H9 (cell line): ENCODE data around the gene RPLP1. TPM values are rescaled to one million over a fixed set of nuclear protein-coding genes. Genes with fewer than 3 reads are reported as not detected.

Experiments
- DNase-seq: peaks from one replicate; pipeline ENCODE4 v3.0.0-alpha.2; 2017
- H2AFZ ChIP-seq: one replicate; pipeline ENCODE4 v1.6.1; 2013; ENCODE audit warnings: mild to moderate bottlenecking, low read length, control low read depth, moderate library complexity
- H2AK5ac ChIP-seq: 2 replicates; pipeline ENCODE4 v1.6.1; 2013; ENCODE audit warnings: low read length, control low read depth, mixed read lengths; ENCODE audit not compliant: insufficient read length
- H2BK120ac ChIP-seq: one replicate; pipeline ENCODE4 v1.6.1; 2013; ENCODE audit warnings: low read depth, mild to moderate bottlenecking, low read length, control low read depth, inconsistent platforms; ENCODE audit not compliant: poor library complexity, severe bottlenecking
- H2BK12ac ChIP-seq: 2 replicates; pipeline ENCODE4 v1.6.1; 2013; ENCODE audit warnings: low read length, control low read depth, mixed read lengths, low read depth; ENCODE audit not compliant: insufficient read length
- H2BK15ac ChIP-seq: 2 replicates; pipeline ENCODE4 v1.6.1; 2013; ENCODE audit warnings: low read depth, low read length, control low read depth
- H2BK20ac ChIP-seq: one replicate; pipeline ENCODE4 v1.6.1; 2013; ENCODE audit warnings: low read depth, mild to moderate bottlenecking, low read length, control low read depth, inconsistent platforms; ENCODE audit not compliant: poor library complexity, severe bottlenecking
- H2BK5ac ChIP-seq: 2 replicates; pipeline ENCODE4 v1.6.1; 2013; ENCODE audit warnings: low read length, control low read depth, mixed read lengths; ENCODE audit not compliant: insufficient read length
- H3K14ac ChIP-seq: 2 replicates; pipeline ENCODE4 v1.6.1; 2013; ENCODE audit warnings: low read length, control low read depth; ENCODE audit not compliant: insufficient read depth
- H3K18ac ChIP-seq: 2 replicates; pipeline ENCODE4 v1.6.1; 2013; ENCODE audit warnings: low read depth, mild to moderate bottlenecking, mixed read lengths, low read length, control low read depth; ENCODE audit not compliant: insufficient read length
- H3K23ac ChIP-seq: 2 replicates; pipeline ENCODE4 v1.6.1; 2013; ENCODE audit warnings: low read length, control low read depth, mixed read lengths, low read depth; ENCODE audit not compliant: insufficient read length
- H3K23me2 ChIP-seq: 2 replicates; pipeline ENCODE4 v1.6.1; 2013; ENCODE audit warnings: low read depth, mild to moderate bottlenecking, mixed read lengths, low read length, control low read depth; ENCODE audit not compliant: insufficient read length, poor library complexity, severe bottlenecking
- H3K27ac ChIP-seq: 2 replicates; pipeline ENCODE4 v1.5.1; 2013; ENCODE audit warnings: low read length, control low read depth, mixed read lengths, low read depth; ENCODE audit not compliant: insufficient read length
- H3K27me3 ChIP-seq: 2 replicates; pipeline ENCODE4 v1.6.1; 2013; ENCODE audit warnings: low read length, control low read depth, inconsistent platforms; ENCODE audit not compliant: insufficient read depth
- H3K4ac ChIP-seq: 2 replicates; pipeline ENCODE4 v1.6.1; 2013; ENCODE audit warnings: low read depth, mild to moderate bottlenecking, control low read depth, inconsistent platforms, low read length, moderate library complexity
- H3K4me1 ChIP-seq: 2 replicates; pipeline ENCODE4 v1.6.1; 2013; ENCODE audit warnings: low read length, control low read depth, inconsistent platforms; ENCODE audit not compliant: insufficient read depth
- H3K4me2 ChIP-seq: 2 replicates; pipeline ENCODE4 v1.6.1; 2013; ENCODE audit warnings: low read length, control low read depth, mixed read lengths; ENCODE audit not compliant: insufficient read length, insufficient read depth
- H3K56ac ChIP-seq: 2 replicates; pipeline ENCODE4 v1.6.1; 2013; ENCODE audit warnings: low read depth, mild to moderate bottlenecking, mixed read lengths, low read length, control low read depth; ENCODE audit not compliant: insufficient read length
- H3K79me1 ChIP-seq: 2 replicates; pipeline ENCODE4 v1.6.1; 2013; ENCODE audit warnings: low read depth, mild to moderate bottlenecking, moderate library complexity, low read length, control low read depth, inconsistent platforms; ENCODE audit not compliant: insufficient read depth, poor library complexity, severe bottlenecking
- H3K79me2 ChIP-seq: 2 replicates; pipeline ENCODE4 v1.6.1; 2013; ENCODE audit warnings: low read length, control low read depth, inconsistent platforms; ENCODE audit not compliant: insufficient read depth
- H3K9ac ChIP-seq: 2 replicates; pipeline ENCODE4 v1.6.1; 2013; ENCODE audit warnings: low read length, control low read depth, mixed read lengths; ENCODE audit not compliant: insufficient read length; ENCODE audit errors: extremely low read depth
- H3K9me3 ChIP-seq: one replicate; pipeline ENCODE4 v1.6.1; 2013; ENCODE audit warnings: low read depth, low read length, inconsistent platforms; ENCODE audit not compliant: control insufficient read depth
- H3T11ph ChIP-seq: one replicate; pipeline ENCODE4 v1.6.1; 2013; ENCODE audit warnings: mild to moderate bottlenecking, low read length, control low read depth, inconsistent platforms
- H4K20me1 ChIP-seq: one replicate; pipeline ENCODE4 v1.6.1; 2013; ENCODE audit not compliant: control insufficient read depth, insufficient read length, insufficient read depth
- H4K5ac ChIP-seq: 2 replicates; pipeline ENCODE4 v1.6.1; 2013; ENCODE audit warnings: low read depth, mild to moderate bottlenecking, mixed read lengths, low read length, control low read depth; ENCODE audit not compliant: insufficient read length
- H4K8ac ChIP-seq: replicated peaks from 2 replicates; pipeline ENCODE4 v1.6.1; 2013; ENCODE audit warnings: low read length, control low read depth, mixed read lengths, low read depth; ENCODE audit not compliant: insufficient read length
- H4K91ac ChIP-seq: 2 replicates; pipeline ENCODE4 v1.6.1; 2013; ENCODE audit warnings: low read depth, mild to moderate bottlenecking, moderate library complexity, mixed read lengths, low read length, control low read depth; ENCODE audit not compliant: insufficient read length
- H3K27ac Mint-ChIP-seq, 3 experiments: 2 replicates in 2 of 3; 3 replicates in 1 of 3; pipeline ENCODE4 v1.8.0; 2020 to 2021; ENCODE audit warnings: mixed read lengths in 3 of 3, mild to moderate bottlenecking in 1 of 3, moderate library complexity in 1 of 3
- H3K27me3 Mint-ChIP-seq: 2 replicates; pipeline ENCODE4 v1.8.0; 2021; ENCODE audit warnings: low read depth, mild to moderate bottlenecking, moderate library complexity, mixed read lengths
- H3K36me3 Mint-ChIP-seq, 3 experiments: 2 replicates in 2 of 3; 3 replicates in 1 of 3; pipeline ENCODE4 v1.8.0; 2020 to 2021; ENCODE audit warnings: low read depth in 3 of 3, mixed read lengths in 3 of 3; ENCODE audit not compliant: insufficient read depth in 1 of 3
- H3K4me1 Mint-ChIP-seq, 2 experiments: 2 replicates each; pipeline ENCODE4 v1.8.0; 2020; ENCODE audit warnings: mixed read lengths in 2 of 2
- H3K4me3 Mint-ChIP-seq, 2 experiments: 2 replicates in 1 of 2; 3 replicates in 1 of 2; pipeline ENCODE4 v1.8.0; 2020 to 2021; ENCODE audit warnings: mild to moderate bottlenecking in 2 of 2, mixed read lengths in 2 of 2, moderate library complexity in 1 of 2
- H3K9me3 Mint-ChIP-seq, 2 experiments: 2 replicates in 1 of 2; 3 replicates in 1 of 2; pipeline ENCODE4 v1.8.0; 2020; ENCODE audit warnings: mild to moderate bottlenecking in 2 of 2, mixed read lengths in 2 of 2, moderate library complexity in 1 of 2
- CTCF ChIP-seq: fragments of 200-600 bp; sonication (generic); conservative IDR thresholded peaks from 3 replicates; pipeline ENCODE4 v1.8.0; 2021; ENCODE audit warnings: antibody characterized with exemption, mild to moderate bottlenecking
- WGBS: extraction: QIAGEN DNeasy Blood & Tissue Kit; methylation state at CpG from one replicate; pipeline ENCODE4 v1.1.7; 2013; ENCODE audit warnings: missing lambda C conversion rate, low lambda C conversion rate, mixed read lengths; ENCODE audit not compliant: insufficient read length; ENCODE audit errors: extremely low coverage; 5-methylcytosine and 5-hydroxymethylcytosine counted together
- total RNA-seq: library from RNA; stranded (reverse); gene quantifications from 2 replicates; pipeline ENCODE4 v1.2.1, GENCODE V29; 2021

The RPLP1 gene
- total RNA-seq, 1 experiment from 2014 or later: 1,715 TPM

GRCh38 chr15:69469467-69470201 lies 17.0 kb downstream of the RPLP1 start:
- no peak overlapping the region for H3K23ac ChIP-seq
- H3K9ac ChIP-seq: no peak overlapping the region
- H3K27me3 ChIP-seq: no peaks in the 10 kb centered on the region
- DNase-seq: no peak
- H3K18ac ChIP-seq: no peak overlapping the region
- H3K14ac ChIP-seq: no peak overlapping the region
- H3K79me1 ChIP-seq: no peaks in the 10 kb centered on the region
- no peak overlapping the region for H4K91ac ChIP-seq
- Mint-ChIP-seq H3K4me1 (peaks cover 6 to 7% of the 10 kb centered on the region in 2 experiments; a peak in 3 of 4 replicates), H3K9me3 (no peaks in the 10 kb centered on the region), H3K27me3 (no peaks in the 10 kb centered on the region), H3K27ac (peak overlapping the region in 1 of 3 experiments; percentile 76; a peak in 1 of 7 replicates), H3K36me3 (no peaks in the 10 kb centered on the region; a peak in 1 of 7 replicates), H3K4me3 (no peak overlapping the region)
- no peak overlapping the region for H2BK120ac ChIP-seq
- TF ChIP-seq CTCF: no peak
- no peaks in the 10 kb centered on the region for H4K20me1 ChIP-seq
- H3K4me2 ChIP-seq: no peak overlapping the region
- H2BK20ac ChIP-seq: no peak overlapping the region
- no peaks in the 10 kb centered on the region for H3K9me3 ChIP-seq
- H3T11ph ChIP-seq: no peak overlapping the region
- no peak overlapping the region for H3K4ac ChIP-seq
- no peaks in the 10 kb centered on the region for H3K79me2 ChIP-seq
- H2AFZ ChIP-seq: no peak overlapping the region
- no peak overlapping the region for H4K8ac ChIP-seq
- H3K4me1 ChIP-seq: no peaks in the 10 kb centered on the region
- no peak overlapping the region for H4K5ac ChIP-seq
- WGBS: no CpG with 5 or more reads among the region's 8 CpGs
- no peak overlapping the region for H3K27ac ChIP-seq
- no peak overlapping the region for H2BK5ac ChIP-seq
- no peak overlapping the region for H2BK12ac ChIP-seq
- H3K23me2 ChIP-seq: no peaks in the 10 kb centered on the region
- no peak overlapping the region for H3K56ac ChIP-seq
- no peak overlapping the region for H2AK5ac ChIP-seq
- no peak overlapping the region for H2BK15ac ChIP-seq
